ENCODE measurements around the gene SUMO1. TPM values are rescaled to one million over a fixed set of nuclear protein-coding genes. Genes with fewer than 3 reads are reported as not detected.

SUMO1 gene
- total RNA-seq, 2 donors from 2014 or later: 5.6 to 43.8 TPM

- H3K4me3 ChIP-seq: no peak overlapping the region
- no peaks in the 10 kb centered on the region for H3K36me3 ChIP-seq (replicated peaks in 1 of 2; ENCODE audit: insufficient read depth in 1 of 2, low read depth in 2 of 2)
- H3K9me3 ChIP-seq: no peaks in the 10 kb centered on the region
- 71 to 95% methylated on average over 1 of the region's 1 CpG for WGBS, 2 donors
- intact Hi-C loops (cut with DNase I): no loop called here
- ATAC-seq: no peak
- no peaks in the 10 kb centered on the region for H3K27me3 ChIP-seq
- no peaks in the 10 kb centered on the region for H3K4me1 ChIP-seq
- TF ChIP-seq, protein P1, sequence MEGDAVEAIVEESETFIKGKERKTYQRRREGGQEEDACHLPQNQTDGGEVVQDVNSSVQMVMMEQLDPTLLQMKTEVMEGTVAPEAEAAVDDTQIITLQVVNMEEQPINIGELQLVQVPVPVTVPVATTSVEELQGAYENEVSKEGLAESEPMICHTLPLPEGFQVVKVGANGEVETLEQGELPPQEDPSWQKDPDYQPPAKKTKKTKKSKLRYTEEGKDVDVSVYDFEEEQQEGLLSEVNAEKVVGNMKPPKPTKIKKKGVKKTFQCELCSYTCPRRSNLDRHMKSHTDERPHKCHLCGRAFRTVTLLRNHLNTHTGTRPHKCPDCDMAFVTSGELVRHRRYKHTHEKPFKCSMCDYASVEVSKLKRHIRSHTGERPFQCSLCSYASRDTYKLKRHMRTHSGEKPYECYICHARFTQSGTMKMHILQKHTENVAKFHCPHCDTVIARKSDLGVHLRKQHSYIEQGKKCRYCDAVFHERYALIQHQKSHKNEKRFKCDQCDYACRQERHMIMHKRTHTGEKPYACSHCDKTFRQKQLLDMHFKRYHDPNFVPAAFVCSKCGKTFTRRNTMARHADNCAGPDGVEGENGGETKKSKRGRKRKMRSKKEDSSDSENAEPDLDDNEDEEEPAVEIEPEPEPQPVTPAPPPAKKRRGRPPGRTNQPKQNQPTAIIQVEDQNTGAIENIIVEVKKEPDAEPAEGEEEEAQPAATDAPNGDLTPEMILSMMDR (IDR thresholded peaks at IDR 0.05): no peak
- no peak for TF ChIP-seq POLR2A (IDR thresholded peaks at IDR 0.05)
- DNase-seq: no peak
- H3K27ac ChIP-seq: no peak overlapping the region
Observed at GRCh38 chr2:202221873-202222272, 16.5 kb downstream of the SUMO1 start.

- TF ChIP-seq POLR2A (IDR thresholded peaks at IDR 0.05): no peak
- TF ChIP-seq, protein P1 (IDR thresholded peaks at IDR 0.05): no peak
- WGBS, 2 donors: 94 to 100% methylated on average over 1 of the region's 1 CpG
- Histone ChIP-seq H3K27ac (no peak overlapping the region), H3K4me3 (no peak overlapping the region), H3K27me3 (no peaks in the 10 kb centered on the region), H3K36me3 (replicated peaks in 1 of 2; ENCODE audit: insufficient read depth in 1 of 2, low read depth in 2 of 2) (peaks cover 0 to 2% of the 10 kb centered on the region in 2 donors), H3K4me1 (no peaks in the 10 kb centered on the region), H3K9me3 (no peaks in the 10 kb centered on the region)
- DNase-seq (no peak), ATAC-seq (no peak)
- intact Hi-C loops (cut with DNase I): no loop called here
Observed at GRCh38 chr2:202215179-202215578, 23.2 kb downstream of the SUMO1 start.

- Histone ChIP-seq H3K4me1 (no peaks in the 10 kb centered on the region), H3K9me3 (no peaks in the 10 kb centered on the region), H3K27ac (no peak overlapping the region), H3K27me3 (no peaks in the 10 kb centered on the region), H3K4me3 (no peak overlapping the region), H3K36me3 (replicated peaks in 1 of 2; ENCODE audit: insufficient read depth in 1 of 2, low read depth in 2 of 2) (peaks cover 0 to 3% of the 10 kb centered on the region in 2 donors)
- TF ChIP-seq POLR2A (IDR thresholded peaks at IDR 0.05): no peak
- TF ChIP-seq, protein P1 (IDR thresholded peaks at IDR 0.05): no peak
- intact Hi-C loops (cut with DNase I): no loop called here
- ATAC-seq (no peak), DNase-seq (no peak)
Observed at GRCh38 chr2:202208526-202208925, 29.9 kb downstream of the SUMO1 start.

- intact Hi-C loops (cut with DNase I): no loop called here
Observed at GRCh38 chr2:202204855-202205254, 33.5 kb downstream of the SUMO1 start.

DNA sequence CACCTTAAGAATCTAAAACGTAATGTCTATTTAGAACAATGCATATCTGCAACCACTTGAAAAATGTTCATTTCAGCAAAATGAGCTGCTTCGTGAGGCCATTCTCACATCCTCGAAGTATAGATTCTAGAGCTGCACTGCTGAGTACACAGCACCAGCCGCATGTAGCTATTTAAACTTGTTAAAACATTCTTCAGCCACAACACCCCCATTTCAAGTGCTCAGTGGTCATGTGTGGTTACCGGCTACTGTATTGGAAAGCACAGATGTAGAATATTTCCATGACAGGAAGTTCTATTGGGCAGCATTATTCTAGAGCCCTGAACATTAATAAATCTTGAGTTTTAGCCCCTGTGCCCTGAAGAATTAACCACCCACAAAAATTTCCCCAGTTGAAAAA lies 35.0 kb downstream of the SUMO1 start:
- no peaks in the 10 kb centered on the region for H3K9me3 ChIP-seq
- H3K27ac ChIP-seq: no peak overlapping the region
- WGBS, 2 donors: 92 to 93% methylated on average over 5 of the region's 5 CpGs
- H3K4me1 ChIP-seq: no peaks in the 10 kb centered on the region
- no peak overlapping the region for H3K4me3 ChIP-seq
- H3K36me3 ChIP-seq (replicated peaks in 1 of 2; ENCODE audit: insufficient read depth in 1 of 2, low read depth in 2 of 2): peaks cover 0 to 2% of the 10 kb centered on the region in 2 donors
- TF ChIP-seq, protein P1 (IDR thresholded peaks at IDR 0.05): no peak
- no peak for TF ChIP-seq POLR2A (IDR thresholded peaks at IDR 0.05)
- intact Hi-C loops (cut with DNase I): no loop called here
- ATAC-seq (no peak), DNase-seq (no peak)
- H3K27me3 ChIP-seq: no peaks in the 10 kb centered on the region

More at GRCh38 chr2:202204855-202205254, 33.5 kb downstream of the SUMO1 start:
- no peak overlapping the region for H3K27ac ChIP-seq
- 83 to 87% methylated on average over 2 of the region's 2 CpGs for WGBS, 2 donors
- H3K27me3 ChIP-seq: no peaks in the 10 kb centered on the region
- DNase-seq: no peak
- H3K9me3 ChIP-seq: no peaks in the 10 kb centered on the region
- no peak overlapping the region for H3K4me3 ChIP-seq
- peaks cover 0 to 2% of the 10 kb centered on the region in 2 donors for H3K36me3 ChIP-seq (replicated peaks in 1 of 2; ENCODE audit: insufficient read depth in 1 of 2, low read depth in 2 of 2)
- no peaks in the 10 kb centered on the region for H3K4me1 ChIP-seq
- no peak for TF ChIP-seq POLR2A (IDR thresholded peaks at IDR 0.05)
- TF ChIP-seq, protein P1 (IDR thresholded peaks at IDR 0.05): no peak
- no peak for ATAC-seq

All from body of pancreas (tissue), 4 donors.